ENCODE results near the gene C11orf68.

DNA sequence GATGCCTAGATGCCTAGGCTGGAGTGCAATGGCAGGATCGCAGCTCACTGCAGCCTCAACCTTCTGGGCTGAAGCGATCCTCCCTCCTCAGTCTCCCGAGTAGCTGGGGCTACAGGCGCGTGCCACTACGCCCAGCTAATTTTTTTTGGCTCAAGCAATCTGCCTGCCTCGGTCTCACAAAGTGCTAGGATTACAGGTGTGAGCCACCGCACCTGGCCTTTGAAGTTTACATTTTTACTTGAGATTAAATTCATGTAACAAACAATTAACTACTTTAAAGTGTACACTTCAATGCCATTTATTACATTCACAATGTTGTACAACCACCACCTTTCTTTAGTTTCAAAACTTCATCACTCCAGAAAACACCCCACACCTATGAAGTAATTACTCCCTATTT is 15.1 kb downstream of the C11orf68 start:
- TF ChIP-seq EZH2 (IDR thresholded peaks at IDR 0.05; ENCODE audit: borderline replicate concordance, insufficient read depth, low read depth, low read length, poor library complexity, severe bottlenecking): no peak
- TF ChIP-seq, protein P1, sequence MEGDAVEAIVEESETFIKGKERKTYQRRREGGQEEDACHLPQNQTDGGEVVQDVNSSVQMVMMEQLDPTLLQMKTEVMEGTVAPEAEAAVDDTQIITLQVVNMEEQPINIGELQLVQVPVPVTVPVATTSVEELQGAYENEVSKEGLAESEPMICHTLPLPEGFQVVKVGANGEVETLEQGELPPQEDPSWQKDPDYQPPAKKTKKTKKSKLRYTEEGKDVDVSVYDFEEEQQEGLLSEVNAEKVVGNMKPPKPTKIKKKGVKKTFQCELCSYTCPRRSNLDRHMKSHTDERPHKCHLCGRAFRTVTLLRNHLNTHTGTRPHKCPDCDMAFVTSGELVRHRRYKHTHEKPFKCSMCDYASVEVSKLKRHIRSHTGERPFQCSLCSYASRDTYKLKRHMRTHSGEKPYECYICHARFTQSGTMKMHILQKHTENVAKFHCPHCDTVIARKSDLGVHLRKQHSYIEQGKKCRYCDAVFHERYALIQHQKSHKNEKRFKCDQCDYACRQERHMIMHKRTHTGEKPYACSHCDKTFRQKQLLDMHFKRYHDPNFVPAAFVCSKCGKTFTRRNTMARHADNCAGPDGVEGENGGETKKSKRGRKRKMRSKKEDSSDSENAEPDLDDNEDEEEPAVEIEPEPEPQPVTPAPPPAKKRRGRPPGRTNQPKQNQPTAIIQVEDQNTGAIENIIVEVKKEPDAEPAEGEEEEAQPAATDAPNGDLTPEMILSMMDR (IDR thresholded peaks at IDR 0.05): no peak
